Epithelial cell of prostate (primary cell): Measurements from ENCODE around the gene RYR3.

Experiments used
- DNase-seq: peaks from one replicate; pipeline ENCODE4 v3.0.0-alpha.2; 2011; ENCODE audit warnings: low read depth, low spot score
- H3K27ac ChIP-seq: fragments of 450-650 bp; 2 replicates; pipeline ENCODE4 v1.5.1; 2017; ENCODE audit warnings: mild to moderate bottlenecking

The RYR3 gene

DNA sequence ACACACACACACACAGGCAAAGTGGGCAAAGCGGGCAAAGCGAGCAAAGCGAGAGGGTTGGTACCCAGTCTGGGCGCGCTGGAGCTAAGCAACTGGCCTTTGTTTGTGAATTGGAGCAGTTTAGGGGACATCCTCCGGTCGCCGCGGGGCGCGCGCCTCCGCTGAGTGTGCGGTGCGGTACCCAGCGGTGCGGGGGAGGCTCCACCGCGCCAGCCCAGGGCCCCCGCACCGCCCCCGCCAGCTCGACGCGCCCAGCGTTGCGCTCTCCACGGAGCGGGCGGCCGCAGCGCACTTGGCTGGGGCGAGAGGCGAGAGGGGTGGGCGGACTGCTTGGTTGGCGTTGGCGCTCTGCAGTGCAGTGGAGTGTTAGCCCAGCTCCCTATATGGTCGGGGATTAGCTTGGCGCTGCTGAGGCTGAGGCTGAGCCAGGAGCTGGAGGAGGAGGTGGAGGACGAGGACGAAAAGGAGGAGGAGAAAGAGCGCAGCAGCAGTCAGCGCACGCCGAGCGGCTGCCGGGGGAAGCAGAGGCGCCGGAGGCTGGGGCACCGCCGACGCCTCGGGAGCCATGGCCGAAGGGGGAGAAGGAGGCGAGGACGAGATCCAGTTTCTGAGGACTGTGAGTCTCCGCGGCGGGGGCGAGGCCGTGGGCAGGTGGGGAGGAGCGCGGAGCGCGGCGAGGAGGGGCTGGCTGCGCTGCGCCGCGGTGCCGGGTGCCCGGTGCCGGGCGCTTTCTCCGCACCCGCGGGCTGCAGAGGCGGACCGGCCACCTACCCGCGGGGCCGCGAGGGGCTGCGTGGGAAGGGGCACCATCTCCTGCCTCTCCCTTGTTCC lies at the start of gene RYR3:
TSS of gene RYR3 (plus strand) at position 487 of the 831 bp plus-strand sequence. CDS start at position 566, 79 bp downstream.
- no peak for DNase-seq
- H3K27ac ChIP-seq: no peak within 1 kb of the TSS

DNA sequence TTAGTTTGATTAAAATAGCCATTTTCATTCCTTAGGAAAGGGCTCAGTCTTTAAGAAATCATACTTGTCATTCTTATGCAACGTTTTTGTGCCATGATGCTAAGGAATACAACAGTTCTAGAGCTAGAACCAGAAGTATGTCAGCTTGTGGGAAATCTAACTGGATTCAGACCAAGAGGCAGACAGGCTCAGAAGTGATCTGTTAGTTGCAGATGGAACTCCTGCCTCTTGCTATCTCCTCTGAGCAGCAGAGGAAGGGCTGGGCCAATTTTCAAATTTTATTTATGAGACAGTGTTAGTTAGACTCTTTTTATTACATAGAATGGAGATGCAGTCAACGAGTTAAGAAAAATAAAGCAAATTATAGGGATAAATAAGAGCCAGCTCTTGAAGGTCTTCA lies 48.5 kb upstream of the RYR3 start:
- DNase-seq: no peak

DNA sequence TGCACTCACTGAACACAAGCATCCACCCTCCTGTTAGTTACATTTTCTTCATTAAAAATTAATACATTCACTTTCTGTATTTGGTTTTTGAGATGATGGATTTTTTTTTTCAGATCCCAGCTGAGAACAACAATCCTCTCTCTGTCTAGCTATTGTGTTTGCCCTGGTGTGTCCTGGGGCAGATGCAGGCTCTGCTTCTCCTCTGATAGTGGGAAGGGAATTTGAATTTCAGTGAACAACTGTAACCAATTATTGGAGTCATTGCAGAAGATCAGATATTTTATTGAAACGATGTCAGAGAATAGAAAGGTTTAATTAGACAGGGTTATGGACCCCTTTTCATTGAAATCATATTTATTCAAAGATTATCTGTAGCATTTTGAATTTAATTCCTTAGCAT lies 33.1 kb upstream of the RYR3 start:
- H3K27ac ChIP-seq: no peak overlapping the region
- DNase-seq: no peak

More for the DNA sequence above, 48.5 kb upstream of the RYR3 start:
- no peak overlapping the region for H3K27ac ChIP-seq

DNA sequence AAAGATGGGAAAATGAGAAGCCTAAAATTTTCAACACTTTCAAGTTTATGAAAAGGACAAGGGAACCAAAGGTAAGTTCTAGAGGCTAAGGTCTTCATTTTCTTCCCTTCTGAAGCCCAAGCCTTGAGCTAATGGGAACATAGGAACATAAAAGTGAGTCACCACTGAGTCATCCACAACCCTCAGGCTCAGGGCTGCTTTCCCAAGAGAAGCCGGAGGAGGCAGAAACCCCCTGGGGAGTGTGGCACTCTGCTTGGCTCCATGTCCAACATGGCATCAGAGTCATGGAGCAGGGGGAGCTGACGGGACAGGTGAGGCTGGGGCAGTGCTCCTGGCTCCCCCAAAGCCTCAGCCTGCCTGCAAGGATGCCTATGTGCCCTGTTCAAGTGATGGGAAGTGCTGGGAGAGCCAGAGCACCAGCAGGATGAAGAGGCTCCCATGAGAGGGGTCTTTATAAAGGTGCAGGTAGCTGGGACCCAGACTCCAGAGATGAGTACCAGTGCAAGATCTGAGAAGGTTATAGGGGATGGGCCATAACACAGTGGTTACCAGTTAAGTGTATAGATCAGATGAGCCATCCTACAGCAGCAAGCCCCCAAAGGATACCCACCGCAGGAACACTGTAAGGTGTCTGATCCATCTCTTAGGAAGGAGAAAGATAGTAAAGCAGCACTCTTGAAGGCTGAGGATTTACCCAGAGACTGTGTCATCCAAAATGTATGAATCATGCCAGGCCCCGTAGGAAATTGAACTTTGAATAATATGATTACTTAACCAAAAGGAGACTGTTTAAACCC lies 31.8 kb upstream of the RYR3 start:
- peak; percentile 75 for DNase-seq
- peak overlapping the region; percentile 85 for H3K27ac ChIP-seq

DNA sequence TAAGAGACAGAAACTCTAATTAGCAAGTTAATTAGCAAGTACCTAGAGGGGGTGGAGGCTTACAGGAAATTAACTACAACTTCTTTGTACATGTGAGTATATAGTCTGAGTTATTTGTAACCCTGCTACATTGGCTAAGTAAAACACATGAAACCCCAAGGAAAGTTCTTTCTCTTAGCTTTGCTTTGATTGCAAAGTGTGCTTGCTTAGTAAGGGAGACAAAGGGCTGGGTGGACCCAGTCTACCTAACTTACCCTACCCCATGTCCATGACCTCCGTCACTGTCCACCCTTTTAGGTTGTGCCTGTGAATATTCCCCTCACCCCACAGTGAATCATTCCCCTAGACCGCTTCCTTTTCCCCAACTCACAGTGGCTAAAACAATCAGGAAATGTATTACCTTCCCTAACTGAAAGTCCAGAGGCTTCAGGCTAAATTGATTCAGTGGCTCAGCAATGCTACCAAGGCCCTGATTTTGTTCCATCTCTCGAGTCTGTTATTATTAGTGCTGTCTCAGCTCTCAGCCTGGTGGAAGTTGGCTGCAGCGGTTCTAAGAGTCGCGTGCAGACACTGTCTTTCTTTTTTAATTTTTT lies 31.1 kb upstream of the RYR3 start:
- peak; percentile 46 for DNase-seq
- H3K27ac ChIP-seq: peak overlapping the region; percentile 85

DNA sequence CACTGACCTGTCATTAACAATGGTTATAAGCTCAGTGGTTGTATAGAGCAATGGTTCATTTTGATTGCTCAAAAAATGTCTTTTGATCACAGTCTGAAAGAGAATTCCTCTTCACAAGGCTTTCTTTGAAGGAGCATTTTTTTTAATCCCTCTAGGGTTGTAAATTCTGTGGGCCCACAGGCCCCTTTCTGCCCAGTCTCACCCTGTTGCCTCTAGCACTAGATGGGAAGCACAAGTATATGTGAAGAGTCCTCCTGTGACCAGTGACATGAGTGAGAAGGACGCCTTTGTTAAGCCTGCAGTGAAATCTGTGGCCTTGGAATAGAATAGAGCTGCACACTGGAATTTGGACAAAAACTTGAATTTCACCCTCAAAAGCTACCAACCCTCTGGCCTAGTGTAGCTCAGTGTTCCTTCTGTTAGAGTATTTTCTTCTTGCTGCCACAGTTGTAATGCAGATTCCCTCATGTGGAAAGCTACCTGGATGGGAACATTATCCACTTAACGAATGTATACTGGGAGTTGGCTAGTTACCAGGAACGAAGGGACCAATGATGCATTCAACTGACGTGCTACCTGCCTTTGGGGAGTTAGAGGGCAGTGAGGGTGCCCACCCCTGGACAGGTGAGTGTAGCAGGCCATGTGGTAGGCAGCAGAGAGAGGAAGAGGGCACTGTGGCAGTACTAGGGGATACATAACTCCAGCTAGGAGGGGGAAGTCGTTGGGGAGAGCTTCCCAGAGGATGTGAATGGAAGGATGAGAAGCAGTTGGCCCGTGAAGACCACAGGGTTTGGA lies 28.3 kb upstream of the RYR3 start:
- no peak overlapping the region for H3K27ac ChIP-seq
- no peak for DNase-seq

DNA sequence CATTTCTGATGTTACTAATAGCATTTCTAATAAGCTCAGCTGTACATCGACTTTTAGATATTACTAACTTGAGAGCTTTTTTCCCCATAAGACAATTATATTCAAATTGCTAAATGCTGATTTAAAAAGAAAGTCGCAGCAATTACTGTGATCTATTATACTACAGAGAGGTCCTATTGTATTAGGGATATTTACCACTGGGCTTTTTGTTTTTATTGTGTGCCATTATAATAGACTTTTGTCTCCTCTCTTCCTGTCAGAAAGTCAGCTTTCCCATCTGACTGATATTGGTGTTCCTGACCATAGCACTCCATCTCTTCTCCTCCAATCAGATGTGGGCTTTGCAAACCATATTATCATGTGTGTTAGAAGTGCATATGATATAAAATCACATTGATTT lies 27.2 kb upstream of the RYR3 start:
- no peak overlapping the region for H3K27ac ChIP-seq
- DNase-seq: no peak

DNA sequence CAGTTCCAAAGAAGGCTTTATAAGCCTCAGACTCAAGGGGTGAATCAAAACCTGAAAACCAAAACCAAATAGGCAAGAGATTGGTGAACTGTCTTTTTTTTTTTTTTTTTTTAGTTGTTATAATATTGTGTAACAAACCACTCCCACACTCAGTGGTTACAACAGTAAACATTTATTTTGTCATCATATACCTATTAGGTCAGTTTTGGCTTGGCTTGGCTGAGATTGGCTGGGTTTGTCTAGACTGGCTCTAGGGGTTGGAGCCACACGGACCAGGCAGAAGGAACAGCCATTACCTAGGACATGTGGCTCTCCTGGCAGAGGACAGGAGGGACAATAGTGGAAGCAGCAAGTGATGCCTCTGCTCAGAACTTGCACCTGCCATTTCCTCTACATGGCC lies 26.4 kb upstream of the RYR3 start:
- H3K27ac ChIP-seq: no peak overlapping the region
- no peak for DNase-seq

DNA sequence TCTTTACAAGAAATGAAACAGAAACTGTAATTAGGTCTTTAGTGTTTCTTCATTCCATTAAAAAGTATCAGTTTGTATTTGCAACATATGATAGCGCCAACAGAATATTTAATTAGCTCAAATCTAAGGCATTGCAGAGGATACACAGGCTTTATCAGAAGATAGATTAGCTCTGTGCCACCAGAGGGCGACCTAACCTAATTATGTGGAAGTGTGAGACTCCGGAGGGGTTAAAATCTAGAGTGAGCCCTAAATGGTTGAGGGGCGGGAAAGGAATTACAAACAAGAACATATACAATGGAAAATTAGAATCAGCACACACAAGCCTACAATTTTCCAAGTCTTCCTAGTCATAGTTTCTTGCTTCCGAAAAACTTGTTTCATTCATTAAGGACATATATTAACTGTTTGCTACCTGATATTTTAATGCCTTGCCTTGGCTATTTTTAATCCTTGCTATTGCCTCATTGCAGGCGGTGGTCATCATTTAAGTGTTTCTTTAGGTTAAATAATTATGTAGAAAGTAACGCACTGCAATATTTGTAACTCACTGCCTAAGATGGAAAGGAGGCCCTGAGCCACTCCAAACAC lies 18.0 kb upstream of the RYR3 start:
- no peak for DNase-seq
- H3K27ac ChIP-seq: no peak overlapping the region

DNA sequence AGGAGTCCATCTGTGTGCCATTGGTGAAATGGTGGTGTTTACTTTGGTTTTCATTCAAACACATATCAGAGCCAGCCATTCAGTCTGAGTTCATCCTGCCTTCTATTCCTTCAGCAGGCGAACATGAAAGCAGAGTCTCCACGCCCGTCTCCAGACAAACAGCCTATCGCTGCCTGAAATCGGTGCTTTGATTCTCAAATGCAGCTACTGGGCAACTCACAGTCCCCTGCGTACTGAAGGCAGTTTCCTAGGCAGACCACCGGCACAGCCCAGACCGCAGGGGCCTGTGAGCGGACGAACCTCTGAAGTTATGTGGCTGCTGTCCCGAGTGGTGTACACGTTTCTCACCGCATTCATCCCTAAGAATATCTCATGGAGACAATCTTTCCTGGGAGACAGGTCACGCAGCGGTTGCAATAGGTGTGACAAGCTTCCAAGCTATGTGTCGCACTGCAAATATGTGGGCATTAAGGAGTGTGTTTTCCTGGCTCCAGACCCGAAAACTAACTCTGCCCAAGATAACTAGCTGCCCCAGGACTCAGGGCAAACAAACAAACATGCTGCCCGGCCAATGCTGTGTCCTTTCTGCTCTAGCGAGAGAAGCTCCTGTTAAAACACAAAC lies 16.9 kb upstream of the RYR3 start:
- DNase-seq: no peak
- H3K27ac ChIP-seq: peak overlapping the region; percentile 9

DNA sequence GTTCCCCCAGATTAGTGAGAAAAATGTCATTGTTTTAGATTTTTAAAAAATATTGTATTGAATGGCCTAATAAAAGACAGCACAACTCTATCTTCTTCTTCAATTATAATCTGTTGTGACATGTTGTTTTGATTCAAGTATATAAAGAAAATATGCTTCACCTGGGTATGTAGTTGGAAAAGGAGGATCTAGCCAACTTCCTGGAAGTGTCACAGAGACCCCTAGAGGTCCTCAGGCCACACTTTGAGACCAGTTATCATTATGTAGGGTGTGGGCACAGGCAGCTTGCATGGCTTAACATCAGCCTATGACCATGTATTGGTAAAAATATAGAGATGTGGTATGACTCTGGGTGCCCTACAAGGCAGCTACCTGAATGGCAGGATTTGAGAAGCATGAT lies 14.7 kb upstream of the RYR3 start:
- no peak overlapping the region for H3K27ac ChIP-seq
- DNase-seq: no peak

DNA sequence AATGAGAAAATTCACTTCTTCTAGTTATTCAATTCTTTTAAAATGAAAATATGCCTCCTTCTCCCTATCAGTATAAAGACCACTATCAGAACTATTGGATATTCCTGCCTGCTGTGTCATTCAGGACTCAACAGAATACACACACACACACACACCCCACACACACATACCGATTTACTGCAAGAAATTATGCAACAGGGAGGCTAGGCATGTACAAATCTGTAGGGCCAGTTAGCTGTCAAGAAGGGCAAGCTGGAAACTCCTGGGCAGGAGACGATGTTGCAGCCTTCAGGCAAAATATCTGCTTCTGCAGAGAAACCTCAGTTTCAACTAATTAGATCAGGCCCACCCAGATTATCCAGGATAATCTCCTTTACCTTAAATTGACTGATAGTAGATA lies 13.9 kb upstream of the RYR3 start:
- DNase-seq: peak; percentile 64
- peak overlapping the region; percentile 56 for H3K27ac ChIP-seq

DNA sequence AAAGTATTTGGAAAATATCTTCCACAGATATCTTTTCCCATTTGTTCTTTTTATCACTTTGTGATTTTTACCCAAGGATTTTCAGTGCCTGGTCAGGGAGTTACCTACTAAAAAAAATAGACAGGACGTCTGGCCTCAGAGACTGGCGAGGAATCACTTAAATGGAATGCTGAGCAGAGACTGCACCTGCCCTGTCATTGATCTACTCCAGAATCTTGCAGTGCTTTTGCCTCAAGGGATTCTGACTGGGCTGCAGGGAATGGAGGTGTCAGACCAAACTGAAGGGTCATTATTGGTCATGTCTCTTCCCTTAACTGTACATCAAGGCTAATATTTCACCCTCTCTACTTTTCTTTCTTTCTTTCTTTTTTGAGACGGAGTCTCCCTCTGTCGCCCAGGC lies 12.1 kb upstream of the RYR3 start:
- DNase-seq: peak; percentile 76
- H3K27ac ChIP-seq: peak overlapping the region; percentile 56

DNA sequence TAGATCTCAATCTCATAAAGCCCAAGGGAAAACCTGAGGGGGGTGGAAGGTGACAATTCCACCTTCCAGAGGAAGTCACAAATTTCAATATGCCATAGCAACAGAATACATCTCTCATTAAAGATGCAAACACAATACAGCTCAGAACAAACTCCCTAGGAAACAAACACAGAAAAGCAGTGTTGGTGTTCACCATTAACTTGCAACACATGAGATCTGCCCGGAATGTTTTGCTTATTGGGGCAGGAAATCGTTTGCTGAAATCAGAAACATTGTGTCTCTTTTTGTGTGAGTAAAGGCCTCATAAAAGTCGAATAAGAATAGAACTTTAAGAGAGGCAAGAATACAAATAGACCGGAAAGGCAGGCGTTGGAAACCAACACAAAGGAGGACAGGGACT lies 5.8 kb upstream of the RYR3 start:
- no peak overlapping the region for H3K27ac ChIP-seq
- no peak for DNase-seq

DNA sequence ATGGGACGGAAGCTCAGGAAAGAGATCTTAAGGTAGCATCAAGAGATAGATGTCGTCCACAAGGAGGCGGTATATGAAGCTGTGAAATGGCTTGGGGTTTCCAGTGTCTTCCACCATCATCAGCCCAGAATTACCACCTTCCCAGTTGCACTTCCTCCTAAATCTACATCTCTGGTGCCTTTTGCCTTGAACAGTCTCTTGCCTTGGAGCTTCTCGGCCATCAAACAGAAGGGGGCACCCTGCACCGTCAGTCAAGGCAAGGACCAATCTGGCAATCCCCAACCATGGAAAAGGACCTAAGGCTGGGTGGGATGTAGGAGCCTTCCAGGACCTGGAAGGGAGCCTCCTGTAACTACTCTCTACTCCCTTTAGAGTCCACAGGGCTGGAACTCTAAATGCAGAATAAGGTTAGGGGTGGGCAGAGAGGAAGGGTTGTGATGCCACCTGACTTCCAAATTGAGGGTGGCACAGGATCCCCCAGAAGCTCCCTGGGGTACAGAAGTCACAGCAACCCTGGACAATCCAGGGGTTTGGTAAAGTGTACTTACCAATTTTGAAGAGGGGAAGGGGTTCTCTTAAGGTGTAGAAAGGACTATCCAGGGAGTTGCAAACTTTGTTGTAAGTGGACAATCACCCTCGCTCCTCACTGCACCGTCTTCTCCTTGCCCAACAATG lies 1.0 kb upstream of the RYR3 start:
- H3K27ac ChIP-seq: no peak overlapping the region
- no peak for DNase-seq

DNA sequence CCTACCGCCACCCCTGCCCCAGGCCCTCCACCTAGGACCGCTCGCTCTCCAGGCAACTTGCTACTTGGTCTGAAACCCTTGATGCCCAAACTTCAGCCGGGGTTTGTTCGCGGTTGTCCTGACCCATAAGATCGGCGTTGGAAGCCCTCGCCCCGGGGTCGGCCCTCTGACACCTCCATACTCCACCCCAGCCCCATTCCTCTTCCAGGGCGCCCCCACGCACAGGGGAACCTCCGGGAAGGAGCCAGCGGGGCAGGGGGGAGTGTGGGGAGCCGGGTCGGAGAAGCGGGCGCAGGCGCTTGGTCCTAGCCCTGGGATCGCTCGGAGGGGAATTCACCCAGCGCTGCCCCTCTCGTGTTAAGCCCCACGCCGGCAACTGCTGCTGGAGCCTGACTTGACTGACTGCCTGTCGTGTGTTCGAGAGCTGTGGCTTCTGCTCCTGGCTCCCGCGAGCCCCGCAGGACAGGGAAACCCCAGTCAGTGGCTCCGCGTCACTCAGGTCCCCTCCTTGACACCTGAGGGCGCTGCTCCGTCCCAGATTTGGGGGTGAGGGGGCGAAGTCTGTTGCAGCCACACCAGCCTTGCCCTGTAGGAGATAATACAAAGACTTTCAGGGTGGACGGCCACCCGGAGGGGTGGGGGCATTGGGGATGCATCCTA lies 675 bp downstream of the RYR3 start:
- no peak for DNase-seq
- H3K27ac ChIP-seq: no peak overlapping the region

DNA sequence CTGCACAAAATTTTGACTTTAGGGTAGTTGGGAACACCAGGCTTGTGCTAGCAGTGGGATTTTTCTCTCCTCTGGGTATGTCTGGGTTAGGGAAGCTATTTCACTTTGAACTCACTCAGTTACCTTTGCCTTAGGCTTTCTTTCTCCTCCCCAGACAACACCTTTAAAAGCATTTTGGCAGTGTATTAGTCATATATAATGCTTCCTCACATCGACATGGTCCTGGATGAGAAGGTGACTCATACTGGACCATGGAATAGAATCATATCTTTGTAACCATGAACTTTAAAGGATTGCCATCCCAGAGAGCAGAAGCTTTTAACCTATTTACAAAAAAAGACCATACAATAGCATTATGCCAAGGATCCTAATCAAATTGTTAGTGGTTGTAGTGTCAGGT lies 2.7 kb downstream of the RYR3 start:
- DNase-seq: no peak
- no peak overlapping the region for H3K27ac ChIP-seq

DNA sequence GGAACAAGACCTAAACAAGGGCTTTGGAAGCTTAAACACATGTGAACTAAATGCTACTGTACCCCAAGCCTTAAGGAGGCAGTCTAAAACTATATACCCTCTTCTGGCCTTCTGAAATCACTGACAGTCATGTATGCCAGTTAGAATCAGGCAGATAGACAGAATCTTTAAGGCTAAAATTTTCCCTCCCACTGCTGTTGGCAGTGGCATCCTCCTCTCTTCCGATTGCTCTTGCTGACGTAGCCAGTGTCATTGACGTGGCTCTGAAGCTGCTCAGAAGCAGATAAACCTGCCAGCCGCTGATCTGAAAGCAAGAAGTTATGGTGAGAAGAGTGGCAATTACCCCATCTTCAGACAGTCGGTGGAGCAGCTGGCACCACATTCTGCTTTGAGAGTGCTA lies 3.3 kb downstream of the RYR3 start:
- DNase-seq: no peak
- H3K27ac ChIP-seq: no peak overlapping the region

DNA sequence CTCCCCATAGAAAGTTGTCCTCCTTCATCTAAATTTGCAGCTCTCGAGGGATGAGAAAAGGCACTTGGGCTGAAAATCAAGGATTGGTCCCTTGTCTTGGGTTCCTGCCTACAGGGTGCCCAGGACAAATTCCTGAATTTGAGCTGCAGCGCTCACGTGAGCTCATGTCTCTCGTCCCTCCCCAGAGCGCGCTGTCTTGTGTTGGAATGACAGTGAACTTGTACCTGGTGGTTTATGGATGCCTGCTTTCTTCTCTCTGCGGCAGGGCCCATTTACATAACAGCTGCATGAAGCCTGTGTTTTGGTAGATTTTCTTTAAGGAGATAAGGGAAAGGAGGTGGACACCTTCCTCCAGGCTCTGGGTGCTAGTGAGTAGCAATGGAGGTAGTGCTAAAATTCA lies 4.3 kb downstream of the RYR3 start:
- no peak overlapping the region for H3K27ac ChIP-seq
- DNase-seq: no peak
